Endothelial cell of umbilical vein (primary cell): ENCODE results near the gene KCNJ12. TPM values are rescaled to one million over a fixed set of nuclear protein-coding genes. Genes with fewer than 3 reads are reported as not detected.

Experiments used
- BruUV-seq: library from RNA; stranded (reverse); fragments of 400-500 nt; replicated peaks from 2 replicates; lab custom pipeline; 2021; lab: Mats Ljungman, UMichigan
- CTCF ChIA-PET: fragments of 300-600, 350-600 bp; sonication (Branson Sonifier 250); formaldehyde crosslinking; loops from one replicate; lab custom pipeline; 2021; ENCODE audit warnings: antibody characterized with exemption, inconsistent platforms; lab: Charles Lee
- POLR2A ChIA-PET: fragments of 300-600, 350-600 bp; sonication (Branson Sonifier 250); formaldehyde crosslinking; loops from one replicate; lab custom pipeline; 2021; ENCODE audit warnings: antibody characterized with exemption, inconsistent platforms; lab: Charles Lee
- DNase-seq: peaks from one replicate; pipeline ENCODE4 v3.0.0-alpha.2; 2011; ENCODE audit warnings: low read depth, low spot score
- FAIRE-seq: peaks from 2 replicates; lab custom pipeline; 2011; peaks lifted over from hg19 to GRCh38; lab: Jason Lieb, UNC
- H2AFZ ChIP-seq: 2 replicates; pipeline ENCODE4 v1.6.0; 2012; ENCODE audit warnings: low read depth, low read length, control low read depth, inconsistent platforms
- H3K27ac ChIP-seq: 2 replicates; pipeline ENCODE4 v1.5.1; 2011; ENCODE audit warnings: low read depth, mild to moderate bottlenecking, control low read depth, low read length, moderate library complexity; ENCODE audit not compliant: insufficient read depth
- H3K27me3 ChIP-seq, 2 experiments: 2 replicates each; pipeline versions ENCODE4 v1.6.0 to v1.6.1; 2011; ENCODE audit warnings: low read length in 2 of 2, mixed read lengths in 1 of 2; ENCODE audit not compliant: control insufficient read depth in 2 of 2, insufficient read depth in 2 of 2
- H3K36me3 ChIP-seq, 2 experiments: 2 replicates in 1 of 2; 3 replicates in 1 of 2; pipeline ENCODE4 v1.5.1; 2011; ENCODE audit warnings: low read length in 2 of 2, mild to moderate bottlenecking in 1 of 2, moderate library complexity in 1 of 2; ENCODE audit not compliant: control insufficient read depth in 2 of 2, insufficient read depth in 2 of 2; ENCODE audit errors: extremely low read depth in 1 of 2
- H3K4me1 ChIP-seq: 3 replicates; pipeline ENCODE4 v1.5.1; 2011; ENCODE audit warnings: mild to moderate bottlenecking, low read length; ENCODE audit not compliant: control insufficient read depth, insufficient read depth; ENCODE audit errors: extremely low read depth
- H3K4me2 ChIP-seq: 2 replicates; pipeline ENCODE4 v1.6.1; 2011; ENCODE audit warnings: low read length, control low read depth, mixed read lengths; ENCODE audit not compliant: insufficient read depth
- H3K4me3 ChIP-seq, 3 experiments: fragments of 200-600 bp in 1 of 3; sonication (generic), shearing (Covaris generic) in 1 of 3; replicated peaks in 1 of 3; 2 replicates each; pipeline ENCODE4 v1.5.1; 2011 to 2016; ENCODE audit warnings: control low read depth in 3 of 3, low read length in 3 of 3, mild to moderate bottlenecking in 2 of 3, inconsistent platforms in 1 of 3, low read depth in 1 of 3, moderate library complexity in 1 of 3; ENCODE audit not compliant: insufficient read depth in 1 of 3
- H3K79me2 ChIP-seq: 2 replicates; pipeline ENCODE4 v1.6.0; 2012; ENCODE audit warnings: low read length, inconsistent platforms; ENCODE audit not compliant: control insufficient read depth, insufficient read depth
- H3K9ac ChIP-seq: replicated peaks from 2 replicates; pipeline ENCODE3; 2011; ENCODE audit warnings: low read length, control low read depth; ENCODE audit not compliant: insufficient read depth; ENCODE audit errors: extremely low read depth
- H3K9me1 ChIP-seq: replicated peaks from 3 replicates; pipeline ENCODE4 v1.6.0; 2011; ENCODE audit warnings: mild to moderate bottlenecking, low read length; ENCODE audit not compliant: control insufficient read depth, insufficient read depth; ENCODE audit errors: extremely low read depth
- H3K9me3 ChIP-seq: replicated peaks from 2 replicates; pipeline ENCODE4 v1.5.1; 2012; ENCODE audit warnings: low read length, inconsistent platforms; ENCODE audit not compliant: control insufficient read depth, insufficient read depth
- H4K20me1 ChIP-seq: replicated peaks from 2 replicates; pipeline ENCODE3; 2011; ENCODE audit warnings: mild to moderate bottlenecking, low read length; ENCODE audit not compliant: control insufficient read depth, insufficient read depth; ENCODE audit errors: extremely low read depth
- CTCF ChIP-seq, 2 donors: IDR thresholded peaks; 1 replicate in 1 of 2; 2 replicates in 1 of 2; pipeline ENCODE4 v1.5.1; 2011; ENCODE audit warnings: low read length in 2 of 2, mild to moderate bottlenecking in 2 of 2, moderate library complexity in 2 of 2, control low read depth in 1 of 2, inconsistent platforms in 1 of 2, low read depth in 1 of 2; ENCODE audit not compliant: insufficient read depth in 1 of 2; ENCODE audit errors: extremely low read depth in 1 of 2
- EZH2 ChIP-seq: IDR thresholded peaks from 2 replicates; pipeline ENCODE4 v1.6.1; 2012; ENCODE audit warnings: borderline replicate concordance, low read depth, mild to moderate bottlenecking, moderate library complexity, low read length, inconsistent platforms; ENCODE audit not compliant: severe bottlenecking
- FOS ChIP-seq: IDR thresholded peaks from 2 replicates; pipeline ENCODE4 v1.6.1; 2011; ENCODE audit warnings: mild to moderate bottlenecking, low read length, moderate library complexity, borderline replicate concordance; ENCODE audit not compliant: insufficient read depth
- GATA2 ChIP-seq: IDR thresholded peaks from 2 replicates; pipeline ENCODE4 v1.7.0; 2011; ENCODE audit warnings: low read depth, mild to moderate bottlenecking, moderate library complexity, mixed read lengths, low read length; ENCODE audit not compliant: insufficient read length, insufficient read depth
- JUN ChIP-seq: IDR thresholded peaks from 2 replicates; pipeline ENCODE4 v1.6.1; 2011; ENCODE audit warnings: borderline replicate concordance, low read depth; ENCODE audit not compliant: insufficient read length, insufficient read depth
- MAX ChIP-seq: IDR thresholded peaks from 2 replicates; pipeline ENCODE4 v1.6.1; 2011; ENCODE audit not compliant: insufficient read depth, insufficient read length
- MYC ChIP-seq: IDR thresholded peaks from one replicate; pipeline ENCODE4 v1.6.1; 2011; ENCODE audit warnings: mild to moderate bottlenecking, low read depth, low read length
- POLR2A ChIP-seq: IDR thresholded peaks from 2 replicates; pipeline ENCODE4 v1.6.1; 2012; ENCODE audit warnings: low read depth, mild to moderate bottlenecking, control low read depth, low read length
- POLR2AphosphoS5 ChIP-seq: IDR thresholded peaks from 2 replicates; pipeline ENCODE4 v1.6.1; 2012; ENCODE audit warnings: low read depth, mild to moderate bottlenecking, control low read depth, low read length, moderate library complexity; ENCODE audit not compliant: insufficient read depth
- dilution Hi-C: fragments of 300-500 bp; cut with MboI; formaldehyde crosslinking; loops from one replicate; pipeline ENCODE4 v1.15.0; 2019; ENCODE audit warnings: low sequenced_read_pairs; ENCODE audit not compliant: extremely low pct_ligation_motif_present
- intact Hi-C: fragments of 100-400 bp; cut with micrococcal nuclease; formaldehyde crosslinking; loops from one replicate; pipeline ENCODE4 v1.10.0; 2022
- polyA plus RNA-seq, 4 experiments: library from polyadenylated mRNA; depleted of rRNA in 3 of 4; stranded (reverse) in 3 of 4; unstranded in 1 of 4; fragments of >200 nt; gene quantifications; 2 replicates each; pipeline versions ENCODE4 v1.2.1 to v1.2.3, GENCODE V29; 2011 to 2012; ENCODE audit warnings: missing spikeins in 1 of 4
- total RNA-seq: library from RNA; stranded (reverse); gene quantifications from 2 replicates; pipeline ENCODE4 v1.2.3, GENCODE V29; 2021

The KCNJ12 gene
- total and polyA plus RNA-seq, 2 donors (not counting 3 experiments of a cell fraction or from before 2014, with no cell fraction given): 0.19 to 0.44 TPM

DNA sequence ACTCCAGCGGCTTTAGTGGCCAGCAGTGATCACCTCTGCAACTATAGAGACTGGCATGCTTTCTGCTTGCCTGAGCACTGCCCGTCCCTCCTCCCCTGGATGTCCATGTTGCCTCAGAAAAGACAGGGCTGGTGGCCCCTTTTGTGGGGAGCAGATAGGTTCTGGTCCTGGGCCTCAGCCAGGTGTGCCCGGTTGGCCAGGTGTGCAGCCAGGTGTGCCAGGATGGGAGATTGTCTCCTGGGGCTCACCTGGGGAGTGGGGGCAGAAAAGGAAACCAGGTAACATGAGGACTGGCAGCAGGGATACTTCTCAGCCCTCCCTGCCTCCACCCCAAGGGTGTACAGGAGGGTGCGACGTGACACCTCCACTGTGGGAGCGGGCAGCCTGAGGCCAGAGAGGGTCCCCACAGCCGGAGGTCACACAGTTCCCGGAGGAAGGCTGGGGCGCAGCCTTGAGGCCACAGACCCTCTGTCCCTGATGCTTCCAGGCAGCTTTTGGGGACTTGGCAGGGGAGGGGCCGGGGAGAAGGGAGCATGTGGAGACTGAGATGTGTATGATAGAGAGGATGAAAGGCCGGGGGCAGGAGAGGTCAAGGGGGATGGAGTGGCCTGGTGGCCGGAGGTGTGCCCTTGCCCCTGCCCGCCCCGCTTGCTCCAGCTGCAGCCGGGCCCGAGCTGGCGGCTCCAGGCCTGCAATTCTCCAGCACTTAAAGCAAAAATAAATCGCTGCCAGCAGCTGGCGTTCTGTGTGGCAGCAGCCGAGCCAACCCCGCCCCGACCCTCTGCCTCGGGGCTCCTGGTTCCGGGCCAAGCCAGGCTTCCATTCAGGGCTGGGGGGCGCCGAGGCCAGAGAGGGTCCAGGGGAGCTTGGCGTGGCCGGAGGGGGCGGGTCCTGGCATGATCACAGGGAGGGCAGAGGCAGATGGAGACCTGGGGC, 6.7 kb downstream of the KCNJ12 start:
- Histone ChIP-seq H4K20me1 (no peaks in the 10 kb centered on the region), H3K4me1 (no peaks in the 10 kb centered on the region), H3K4me2 (no peak overlapping the region), H3K27me3 (peaks cover 0 to 2% of the 10 kb centered on the region in 2 experiments), H3K79me2 (no peaks in the 10 kb centered on the region), H3K36me3 (no peaks in the 10 kb centered on the region), H3K9me1 (no peaks in the 10 kb centered on the region), H3K27ac (no peak overlapping the region), H3K9ac (no peak overlapping the region), H2AFZ (no peak overlapping the region), H3K4me3 (no peak overlapping the region), H3K9me3 (no peaks in the 10 kb centered on the region)
- FAIRE-seq: no peak
- dilution Hi-C loops: no loop called here
- ChIA-PET POLR2A (no interaction called here), CTCF (no interaction called here)
- BruUV-seq: no TSS peak
- TF ChIP-seq FOS: no peak
- no peak for TF ChIP-seq POLR2AphosphoS5
- TF ChIP-seq GATA2: no peak
- DNase-seq: no peak
- intact Hi-C loops: no loop called here

DNA sequence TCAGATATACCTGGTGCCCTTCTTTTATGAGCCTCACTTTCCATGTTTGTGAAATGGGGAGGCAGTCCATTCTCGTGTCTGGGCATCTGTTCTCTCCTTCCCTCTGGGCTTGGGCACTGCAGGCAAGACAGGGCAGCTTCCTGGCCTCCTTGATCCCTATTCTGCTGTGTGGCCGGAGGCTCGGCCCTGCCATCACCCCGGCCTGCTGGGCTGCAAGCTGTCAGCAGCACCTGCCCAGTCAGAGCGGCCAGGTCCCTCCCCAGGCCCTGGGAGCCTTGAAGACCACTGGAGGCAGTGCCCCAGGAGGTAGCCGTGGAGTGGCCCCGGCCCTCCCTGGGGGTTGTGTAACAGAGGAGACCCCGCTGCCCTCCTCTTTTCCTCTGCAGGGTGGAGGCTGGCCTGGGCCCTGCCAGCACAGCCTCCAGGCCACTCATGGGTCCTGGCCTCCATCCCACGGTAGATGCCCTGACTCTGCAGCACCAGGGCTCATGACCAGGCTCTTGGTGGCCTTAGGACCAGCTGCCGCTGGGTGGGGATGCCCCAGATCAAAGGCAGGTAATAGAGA, 9.2 kb downstream of the KCNJ12 start:
- no peaks in the 10 kb centered on the region for H4K20me1 ChIP-seq
- no peak for FAIRE-seq
- H3K4me2 ChIP-seq: no peak overlapping the region
- no peaks in the 10 kb centered on the region for H3K27me3 ChIP-seq
- no peaks in the 10 kb centered on the region for H3K9me1 ChIP-seq
- no peaks in the 10 kb centered on the region for H3K36me3 ChIP-seq
- ChIA-PET POLR2A (no interaction called here), CTCF (no interaction called here)
- no peak overlapping the region for H3K4me3 ChIP-seq
- DNase-seq: no peak
- no peak overlapping the region for H3K9ac ChIP-seq
- H3K27ac ChIP-seq: no peak overlapping the region
- H3K4me1 ChIP-seq: no peaks in the 10 kb centered on the region
- dilution Hi-C loops (no loop called here), intact Hi-C loops (no loop called here)
- TF ChIP-seq MYC (no peak), MAX (no peak), JUN (no peak), POLR2A (no peak), EZH2 (no peak), CTCF (IDR thresholded peaks at IDR 0.05; ENCODE audit: extremely low read depth in 1 of 2, insufficient read depth in 1 of 2, low read depth in 1 of 2, low read length in 2 of 2) (no peak), FOS (no peak), POLR2AphosphoS5 (no peak), GATA2 (no peak)
- H2AFZ ChIP-seq: no peak overlapping the region
- H3K79me2 ChIP-seq: no peaks in the 10 kb centered on the region
- no peaks in the 10 kb centered on the region for H3K9me3 ChIP-seq
- no TSS peak for BruUV-seq
